C4-2B (cell line): ENCODE measurements around the gene OSBPL3.

Experiments
- H3K27ac ChIP-seq: fragments of 450-650 bp; 2 replicates; pipeline ENCODE4 v1.5.1; 2017
- ZFX ChIP-seq: fragments of 450-650 bp; IDR thresholded peaks from 2 replicates; pipeline ENCODE4 v1.6.1; 2017
- TF ChIP-seq, protein P1 (sequence below): fragments of 450-650 bp; conservative IDR thresholded peaks from 2 replicates; pipeline ENCODE4 v1.5.1; 2017; ENCODE audit warnings: mild to moderate bottlenecking

Gene OSBPL3

DNA sequence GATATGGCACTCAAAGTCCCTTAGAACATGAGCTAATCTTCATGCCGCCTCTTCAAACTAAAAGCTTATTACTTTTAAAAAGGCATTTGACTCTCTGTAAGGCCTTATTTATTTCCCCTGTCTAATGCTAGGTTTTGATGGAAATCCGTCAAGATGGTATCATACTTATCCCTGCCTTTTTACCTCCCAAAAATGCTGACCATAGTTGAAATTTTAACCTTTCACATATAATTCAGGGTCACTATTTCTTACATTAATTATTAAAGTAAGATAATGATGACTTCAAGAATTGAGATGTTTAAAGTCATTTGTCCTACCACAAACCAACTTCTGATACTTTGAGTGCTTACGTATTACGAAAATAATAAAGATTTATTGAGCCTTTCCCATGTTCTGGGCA, 12.3 kb upstream of the OSBPL3 start:
- TF ChIP-seq, protein P1, sequence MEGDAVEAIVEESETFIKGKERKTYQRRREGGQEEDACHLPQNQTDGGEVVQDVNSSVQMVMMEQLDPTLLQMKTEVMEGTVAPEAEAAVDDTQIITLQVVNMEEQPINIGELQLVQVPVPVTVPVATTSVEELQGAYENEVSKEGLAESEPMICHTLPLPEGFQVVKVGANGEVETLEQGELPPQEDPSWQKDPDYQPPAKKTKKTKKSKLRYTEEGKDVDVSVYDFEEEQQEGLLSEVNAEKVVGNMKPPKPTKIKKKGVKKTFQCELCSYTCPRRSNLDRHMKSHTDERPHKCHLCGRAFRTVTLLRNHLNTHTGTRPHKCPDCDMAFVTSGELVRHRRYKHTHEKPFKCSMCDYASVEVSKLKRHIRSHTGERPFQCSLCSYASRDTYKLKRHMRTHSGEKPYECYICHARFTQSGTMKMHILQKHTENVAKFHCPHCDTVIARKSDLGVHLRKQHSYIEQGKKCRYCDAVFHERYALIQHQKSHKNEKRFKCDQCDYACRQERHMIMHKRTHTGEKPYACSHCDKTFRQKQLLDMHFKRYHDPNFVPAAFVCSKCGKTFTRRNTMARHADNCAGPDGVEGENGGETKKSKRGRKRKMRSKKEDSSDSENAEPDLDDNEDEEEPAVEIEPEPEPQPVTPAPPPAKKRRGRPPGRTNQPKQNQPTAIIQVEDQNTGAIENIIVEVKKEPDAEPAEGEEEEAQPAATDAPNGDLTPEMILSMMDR, result no peak
- no peak for TF ChIP-seq ZFX
- no peak overlapping the region for H3K27ac ChIP-seq

DNA sequence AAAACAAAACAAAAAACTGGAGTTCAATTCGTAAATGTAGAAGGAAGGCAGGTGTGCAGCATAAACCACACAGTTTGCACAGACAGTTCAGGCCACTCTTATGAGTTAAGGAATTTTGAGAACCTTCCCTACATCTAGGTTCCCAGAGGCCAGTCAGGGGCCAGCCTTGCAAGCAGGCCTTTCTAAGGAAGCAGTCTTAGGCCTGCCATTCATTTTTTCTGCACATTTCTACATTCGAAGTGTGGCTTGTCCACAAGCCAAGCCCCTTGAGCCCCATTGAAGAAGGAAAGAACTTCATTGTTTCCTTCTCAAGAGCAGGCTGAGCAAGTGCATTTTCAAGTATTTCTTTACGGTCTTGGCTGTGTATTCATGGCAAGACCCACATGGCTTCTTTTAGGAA, 11.4 kb upstream of the OSBPL3 start:
- no peak overlapping the region for H3K27ac ChIP-seq
- TF ChIP-seq, protein P1, result no peak
- TF ChIP-seq ZFX, result no peak

DNA sequence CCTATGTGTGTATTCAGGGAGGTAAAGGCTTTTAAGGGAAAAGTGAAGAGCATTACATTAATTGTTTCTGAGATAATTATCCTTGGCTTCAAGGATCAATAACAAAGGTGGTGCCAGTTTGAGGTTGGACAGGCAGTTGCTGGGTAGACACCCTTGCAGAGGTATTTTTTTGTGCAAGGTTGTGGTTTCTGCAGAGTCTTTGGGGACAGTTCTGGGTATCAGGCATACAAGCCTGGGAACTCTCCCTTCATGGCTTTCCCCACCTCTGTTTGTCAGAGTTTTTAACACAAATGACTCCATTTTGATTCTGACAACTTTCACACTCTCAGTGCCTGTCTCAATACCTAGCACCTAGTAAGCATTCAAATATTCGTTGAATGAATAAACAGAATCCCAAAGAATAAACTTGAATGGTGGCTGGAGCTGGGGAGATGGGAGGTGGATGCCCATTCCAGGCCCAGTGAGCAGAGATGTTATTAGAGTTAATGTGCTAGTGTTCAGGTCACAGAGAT, 7.4 kb upstream of the OSBPL3 start:
- TF ChIP-seq ZFX, result no peak
- TF ChIP-seq, protein P1, result no peak

GRCh38 chr7:24982917-24983316, 2.9 kb upstream of the OSBPL3 start:
- H3K27ac ChIP-seq, result no peak overlapping the region
- TF ChIP-seq, protein P1, result peak; percentile 37
- TF ChIP-seq ZFX, result no peak

More for the DNA sequence above, 7.4 kb upstream of the OSBPL3 start:
- no peak overlapping the region for H3K27ac ChIP-seq

DNA sequence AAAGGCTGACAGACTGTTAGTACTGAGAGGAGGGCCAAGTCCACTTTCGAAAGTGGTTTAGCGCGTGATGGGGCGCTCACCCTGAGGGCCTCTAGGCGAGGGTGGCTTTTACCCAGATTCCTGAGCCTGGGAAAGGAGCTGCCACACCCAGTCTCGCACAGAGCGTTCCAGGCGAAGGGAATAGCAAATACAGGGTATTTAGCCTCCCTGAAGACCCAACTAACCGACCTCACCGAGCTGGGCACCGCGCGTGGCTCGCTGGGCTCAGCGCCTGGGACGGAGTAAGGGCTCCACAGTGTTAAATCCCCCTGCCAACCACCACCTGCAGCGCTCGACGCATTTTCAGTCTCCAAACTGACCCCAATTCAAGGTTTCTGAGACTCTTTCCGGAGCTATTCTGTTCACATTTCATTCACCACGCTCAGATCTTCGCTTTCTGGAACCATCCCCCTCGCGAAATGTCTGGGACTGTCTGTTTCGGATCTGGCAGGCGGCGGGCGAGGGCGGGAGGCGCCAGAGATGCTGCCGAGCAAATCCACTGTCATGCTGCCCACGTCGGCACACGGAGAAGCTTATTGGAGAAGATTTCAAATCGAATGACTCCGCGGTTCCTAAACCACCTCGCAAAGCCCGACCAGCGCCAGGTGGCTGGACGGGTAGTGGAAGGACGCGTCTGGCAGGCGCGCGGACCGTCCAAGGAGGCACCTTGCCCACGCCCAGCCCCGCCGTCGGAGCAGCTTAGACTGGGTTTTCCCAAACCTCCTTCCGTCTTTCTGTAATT, 1.4 kb upstream of the OSBPL3 start:
- H3K27ac ChIP-seq, result peak overlapping the region; percentile 61; the same call in 1 of the 2 replicates
- TF ChIP-seq, protein P1, result no peak
- TF ChIP-seq ZFX, result no peak

DNA sequence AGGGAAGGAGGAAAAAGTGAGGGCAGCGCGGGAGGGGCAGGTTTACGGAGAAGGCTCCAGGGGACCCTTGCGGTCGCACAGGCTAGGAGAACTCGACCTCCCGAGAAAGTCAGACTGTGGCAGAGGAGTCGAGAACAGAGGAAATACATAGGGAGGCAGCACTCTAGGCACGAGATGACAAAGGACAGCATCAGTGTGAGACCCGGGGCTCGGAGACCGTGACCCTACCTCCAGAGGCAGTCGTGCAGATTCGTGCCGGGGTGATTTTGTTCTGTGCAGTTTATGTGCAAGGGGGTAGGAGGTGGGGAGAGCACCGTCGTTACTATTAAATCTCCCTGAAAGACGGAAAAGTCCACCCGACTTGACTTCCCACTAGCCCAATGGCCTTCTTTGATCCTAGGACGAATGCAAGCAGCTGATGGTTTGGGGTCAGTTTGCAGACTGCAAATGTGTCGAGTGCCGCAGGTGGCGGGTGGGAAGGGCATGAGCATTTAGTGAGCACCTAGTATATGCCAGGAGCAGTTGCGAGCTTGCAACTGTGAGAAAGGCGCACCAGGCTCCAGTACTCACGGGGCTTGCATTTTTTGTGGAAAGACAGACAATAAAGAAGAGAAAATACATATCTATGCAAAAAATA, 674 bp upstream of the OSBPL3 start:
- TF ChIP-seq, protein P1, result no peak
- TF ChIP-seq ZFX, result no peak
- peak overlapping the region; percentile 61 for H3K27ac ChIP-seq

GRCh38 chr7:24979470-24979862, 512 bp downstream of the OSBPL3 start:
- TF ChIP-seq, protein P1, result peak; percentile 79
- TF ChIP-seq ZFX, result 0 out of 2 replicates have a peak, but pooled peaks have one; percentile 32
- H3K27ac ChIP-seq, result peak overlapping the region; percentile 61
